Right lobe of liver (tissue), 4 donors: ENCODE results near the gene CD4.

ENCODE experiments used
- CTCF ChIP-seq, 4 donors: fragments of 200-600 bp in 3 of 4; fragments of 450-650 bp in 1 of 4; IDR thresholded peaks; one replicate each; pipeline versions ENCODE4 v1.5.1 to v1.8.0; 2016 to 2022; ENCODE audit warnings: antibody characterized with exemption in 4 of 4, mild to moderate bottlenecking in 2 of 4
- POLR2A ChIP-seq: fragments of 450-650 bp; IDR thresholded peaks from one replicate; pipeline ENCODE4 v1.6.1; 2017; ENCODE audit warnings: antibody characterized with exemption, mild to moderate bottlenecking
- donor health status: DM: no; HTN: no; CAD: no.
- donor health status: DM: no; HTN: no; CAD: no.
- donor health status: DM: no; HTN: yes; CAD: no.

- TF ChIP-seq CTCF (IDR thresholded peaks at IDR 0.05) (no peak), POLR2A (no peak)
These were observed 60.1 kb downstream of the CD4 start for GRCh38 chr12:6849427-6849826.
